ENCODE results near the gene ATOX1.
"Not testable (repeated sequence)": the region's sequence is repeated elsewhere in the genome, so short reads cannot be mapped to it uniquely, and the experiment has no call there.

- TF ChIP-seq, protein P1, sequence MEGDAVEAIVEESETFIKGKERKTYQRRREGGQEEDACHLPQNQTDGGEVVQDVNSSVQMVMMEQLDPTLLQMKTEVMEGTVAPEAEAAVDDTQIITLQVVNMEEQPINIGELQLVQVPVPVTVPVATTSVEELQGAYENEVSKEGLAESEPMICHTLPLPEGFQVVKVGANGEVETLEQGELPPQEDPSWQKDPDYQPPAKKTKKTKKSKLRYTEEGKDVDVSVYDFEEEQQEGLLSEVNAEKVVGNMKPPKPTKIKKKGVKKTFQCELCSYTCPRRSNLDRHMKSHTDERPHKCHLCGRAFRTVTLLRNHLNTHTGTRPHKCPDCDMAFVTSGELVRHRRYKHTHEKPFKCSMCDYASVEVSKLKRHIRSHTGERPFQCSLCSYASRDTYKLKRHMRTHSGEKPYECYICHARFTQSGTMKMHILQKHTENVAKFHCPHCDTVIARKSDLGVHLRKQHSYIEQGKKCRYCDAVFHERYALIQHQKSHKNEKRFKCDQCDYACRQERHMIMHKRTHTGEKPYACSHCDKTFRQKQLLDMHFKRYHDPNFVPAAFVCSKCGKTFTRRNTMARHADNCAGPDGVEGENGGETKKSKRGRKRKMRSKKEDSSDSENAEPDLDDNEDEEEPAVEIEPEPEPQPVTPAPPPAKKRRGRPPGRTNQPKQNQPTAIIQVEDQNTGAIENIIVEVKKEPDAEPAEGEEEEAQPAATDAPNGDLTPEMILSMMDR (IDR thresholded peaks at IDR 0.05) = not testable (repeated sequence)
- TF ChIP-seq POLR2A (IDR thresholded peaks at IDR 0.05) = not testable (repeated sequence)
Observed at GRCh38 chr5:151783664-151784063, 25.2 kb upstream of the ATOX1 start.
